DND-41 (cell line): ENCODE measurements around the gene PTPRN2.

ENCODE experiments used
- EZH2 ChIP-seq: IDR thresholded peaks from 3 replicates; pipeline ENCODE4 v1.6.1; 2012; ENCODE audit warnings: borderline replicate concordance, low read depth, mild to moderate bottlenecking, moderate library complexity, low read length, inconsistent platforms; ENCODE audit not compliant: severe bottlenecking
- TF ChIP-seq, protein P1 (sequence below): IDR thresholded peaks from 2 replicates; pipeline ENCODE4 v1.5.1; 2012; ENCODE audit warnings: borderline replicate concordance, low read length, moderate library complexity, mild to moderate bottlenecking; ENCODE audit not compliant: poor library complexity, severe bottlenecking; ENCODE audit errors: extremely low read depth

DNA sequence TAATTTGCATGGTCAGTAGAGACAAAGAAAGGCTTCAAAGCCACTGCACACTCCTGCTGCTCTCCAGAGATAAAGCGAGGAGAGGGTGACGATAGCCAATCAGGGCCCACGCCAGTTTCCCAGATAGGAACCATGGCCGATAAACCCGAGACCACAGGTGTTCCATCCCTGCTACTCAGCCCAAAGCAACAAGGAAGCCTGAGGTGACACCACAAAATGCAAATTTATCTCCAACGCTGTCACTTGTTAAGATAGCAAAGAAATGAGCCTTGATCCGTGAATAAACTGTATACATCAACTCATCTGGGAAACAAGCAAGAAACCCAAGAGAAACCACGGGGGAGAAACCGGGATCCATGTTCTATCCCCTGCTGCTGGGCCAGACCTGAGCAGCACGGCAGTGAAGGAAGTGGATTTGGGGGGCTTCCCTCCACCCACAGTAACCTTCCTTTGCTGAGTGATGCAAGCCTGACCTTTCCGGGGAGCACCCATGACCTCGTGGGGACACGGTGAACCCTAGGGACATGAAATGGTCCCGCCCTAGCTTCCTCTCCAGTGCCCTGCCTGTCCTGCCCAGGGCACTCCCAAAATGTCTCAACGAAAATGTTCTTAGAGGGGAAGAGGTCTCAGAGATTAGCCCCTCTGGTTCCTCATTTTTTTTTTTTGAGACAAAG is 164.6 kb downstream of the PTPRN2 start:
- TF ChIP-seq, protein P1, sequence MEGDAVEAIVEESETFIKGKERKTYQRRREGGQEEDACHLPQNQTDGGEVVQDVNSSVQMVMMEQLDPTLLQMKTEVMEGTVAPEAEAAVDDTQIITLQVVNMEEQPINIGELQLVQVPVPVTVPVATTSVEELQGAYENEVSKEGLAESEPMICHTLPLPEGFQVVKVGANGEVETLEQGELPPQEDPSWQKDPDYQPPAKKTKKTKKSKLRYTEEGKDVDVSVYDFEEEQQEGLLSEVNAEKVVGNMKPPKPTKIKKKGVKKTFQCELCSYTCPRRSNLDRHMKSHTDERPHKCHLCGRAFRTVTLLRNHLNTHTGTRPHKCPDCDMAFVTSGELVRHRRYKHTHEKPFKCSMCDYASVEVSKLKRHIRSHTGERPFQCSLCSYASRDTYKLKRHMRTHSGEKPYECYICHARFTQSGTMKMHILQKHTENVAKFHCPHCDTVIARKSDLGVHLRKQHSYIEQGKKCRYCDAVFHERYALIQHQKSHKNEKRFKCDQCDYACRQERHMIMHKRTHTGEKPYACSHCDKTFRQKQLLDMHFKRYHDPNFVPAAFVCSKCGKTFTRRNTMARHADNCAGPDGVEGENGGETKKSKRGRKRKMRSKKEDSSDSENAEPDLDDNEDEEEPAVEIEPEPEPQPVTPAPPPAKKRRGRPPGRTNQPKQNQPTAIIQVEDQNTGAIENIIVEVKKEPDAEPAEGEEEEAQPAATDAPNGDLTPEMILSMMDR, result no peak
- no peak for TF ChIP-seq EZH2
